Stomach (tissue), 9 donors: ENCODE measurements around the gene RC3H2. TPM values are rescaled to one million over a fixed set of nuclear protein-coding genes. Genes with fewer than 3 reads are reported as not detected.

Source experiments
- DNase-seq, 2 donors: peaks; one replicate each; pipeline versions ENCODE4 v3.0.0 to v3.0.0-alpha.2; 2013 to 2019
- H3K27ac ChIP-seq, 5 donors: fragments of 200-600 bp in 4 of 5; sonication (generic) in 4 of 5; one replicate each; pipeline ENCODE4 v1.5.1; 2013 to 2019; ENCODE audit warnings: mild to moderate bottlenecking in 1 of 5, moderate library complexity in 1 of 5
- H3K27me3 ChIP-seq, 3 donors: fragments of 200-600 bp; sonication (generic); one replicate each; pipeline ENCODE4 v1.5.1; 2017 to 2019; ENCODE audit warnings: mixed run types in 1 of 3
- H3K36me3 ChIP-seq, 4 donors: fragments of 200-600 bp; sonication (generic); 1 replicate in 3 of 4; 2 replicates in 1 of 4; pipeline ENCODE4 v1.5.1; 2016 to 2019
- H3K4me1 ChIP-seq, 4 donors: fragments of 200-600 bp; sonication (generic); one replicate each; pipeline ENCODE4 v1.5.1; 2016 to 2019
- H3K4me3 ChIP-seq, 4 donors: fragments of 200-600 bp; sonication (generic) in 3 of 4; one replicate each; pipeline ENCODE4 v1.5.1; 2016 to 2019; ENCODE audit warnings: mild to moderate bottlenecking in 1 of 4
- H3K9me3 ChIP-seq, 4 donors: fragments of 200-600 bp; sonication (generic); one replicate each; pipeline ENCODE4 v1.5.1; 2016 to 2019
- EP300 ChIP-seq: sonication (generic); formaldehyde crosslinking; IDR thresholded peaks from one replicate; pipeline ENCODE4 v1.6.1; 2017; ENCODE audit warnings: antibody characterized with exemption
- POLR2A ChIP-seq, 4 donors: fragments of 450-650 bp; IDR thresholded peaks; one replicate each; pipeline ENCODE4 v1.6.1; 2016; ENCODE audit warnings: antibody characterized with exemption in 4 of 4, control low read depth in 2 of 4, mild to moderate bottlenecking in 1 of 4, moderate library complexity in 1 of 4
- POLR2AphosphoS5 ChIP-seq, 3 donors: sonication (generic); formaldehyde crosslinking; IDR thresholded peaks; one replicate each; pipeline ENCODE4 v1.6.1; 2016; ENCODE audit warnings: antibody characterized with exemption in 3 of 3
- WGBS, 5 donors: extraction: QIAGEN DNeasy Blood & Tissue Kit in 3 of 5; methylation state at CpG; one replicate each; pipeline versions ENCODE4 v1.1.5 to v1.1.7; 2013 to 2018; 5-methylcytosine and 5-hydroxymethylcytosine counted together
- intact Hi-C: fragments of 100-400 bp; cut with DNase I; formaldehyde crosslinking; loops from one replicate; pipeline ENCODE4 v1.15.1; 2023; ENCODE audit warnings: low total_unique reads
- polyA plus RNA-seq, 3 donors: library from polyadenylated mRNA; stranded (reverse); fragments of 200-250 nt; gene quantifications; one replicate each; pipeline ENCODE4 v1.2.3, GENCODE V29; 2013
- total RNA-seq, 5 donors: library from RNA; depleted of rRNA; stranded (reverse); fragments of >200 nt; gene quantifications; one replicate each; pipeline versions ENCODE4 v1.1.0 to v1.2.3, GENCODE V29; 2014 to 2016
- TF ChIP-seq, protein P1 (sequence below), 7 experiments: fragments of 450-650 bp in 4 of 7; fragments of 200-600 bp in 3 of 7; sonication (generic) in 3 of 7; IDR thresholded peaks; one replicate each; pipeline ENCODE4 v1.5.1; 2016 to 2019; ENCODE audit warnings: antibody characterized with exemption in 7 of 7, control low read depth in 2 of 7, mild to moderate bottlenecking in 1 of 7
- donor health status: healthy with polysubstance abuse.
- donor health status: Bipolar disorder and iron deficiency.
- donor health status: healthy.

RC3H2 gene
- total and polyA plus RNA-seq, 8 donors = 5.8 to 66.3 (median 22.3) TPM

DNA sequence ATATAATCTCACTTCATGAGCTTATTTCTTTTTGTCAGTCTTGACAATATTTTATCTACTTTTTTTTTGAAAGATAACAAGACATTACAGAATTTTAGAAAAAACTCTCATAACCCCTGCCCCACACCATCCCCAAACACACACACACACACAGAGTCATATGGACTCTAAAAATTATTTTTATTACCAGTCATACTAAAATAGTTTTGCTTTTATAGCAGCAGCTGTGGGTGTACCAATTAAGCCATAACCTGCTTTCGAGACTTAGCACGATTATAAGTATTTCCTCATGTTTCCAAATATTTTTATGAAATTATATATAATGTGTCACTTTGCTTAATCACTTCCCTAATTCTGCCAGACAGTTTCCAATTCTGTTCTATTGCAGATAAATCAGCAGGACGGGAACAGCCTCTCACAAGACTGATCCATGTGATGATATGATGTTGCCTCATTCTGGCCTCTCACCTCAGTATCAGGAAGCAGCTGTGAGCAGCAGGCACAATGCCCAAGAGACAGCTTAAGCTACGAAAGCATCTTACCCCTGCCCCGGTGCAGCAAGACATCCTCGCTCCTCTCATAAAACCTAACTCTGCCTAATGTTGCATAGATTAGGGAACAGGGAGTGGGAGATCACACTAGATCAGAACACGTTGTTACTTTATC, 83.7 kb downstream of the RC3H2 start:
- no peak for TF ChIP-seq EP300
- TF ChIP-seq POLR2AphosphoS5 (IDR thresholded peaks at IDR 0.05) = peak in 1 of 3 donors; percentile 36
- H3K9me3 ChIP-seq = no peaks in the 10 kb centered on the region
- H3K4me3 ChIP-seq = no peak overlapping the region
- intact Hi-C loops = no loop called here
- WGBS, 5 donors = 43 to 64% (median 54%) methylated on average over 7 of the region's 7 CpGs
- H3K4me1 ChIP-seq = peaks cover under 1 to 54% (median 29%) of the 10 kb centered on the region in 4 donors
- DNase-seq = peak in 1 of 2 donors; percentile 20
- peak overlapping the region in 3 of 5 donors; percentile 36 to 59 (median 42) for H3K27ac ChIP-seq
- no peaks in the 10 kb centered on the region for H3K27me3 ChIP-seq
- peaks cover 4 to 77% (median 69%) of the 10 kb centered on the region in 4 donors for H3K36me3 ChIP-seq

DNA sequence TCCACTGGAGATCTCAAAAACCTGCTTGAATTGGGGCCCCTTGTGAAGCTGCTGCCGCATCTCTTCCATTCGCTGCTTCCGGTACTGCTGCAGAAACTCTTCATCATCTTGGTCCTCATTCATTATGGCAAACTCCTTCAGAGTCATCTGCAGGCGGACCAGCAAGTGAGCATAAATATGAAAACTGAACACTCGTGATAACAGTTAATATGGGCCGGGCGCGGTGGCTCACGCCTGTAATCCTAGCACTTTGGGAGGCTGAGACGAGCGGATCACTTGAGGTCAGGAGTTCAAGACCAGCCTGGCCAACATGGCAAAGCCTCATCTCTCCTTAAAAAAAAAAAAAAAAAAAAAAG, 84.7 kb downstream of the RC3H2 start:
- H3K4me1 ChIP-seq = peaks cover 0 to 50% (median 22%) of the 10 kb centered on the region in 4 donors
- TF ChIP-seq, protein P1, sequence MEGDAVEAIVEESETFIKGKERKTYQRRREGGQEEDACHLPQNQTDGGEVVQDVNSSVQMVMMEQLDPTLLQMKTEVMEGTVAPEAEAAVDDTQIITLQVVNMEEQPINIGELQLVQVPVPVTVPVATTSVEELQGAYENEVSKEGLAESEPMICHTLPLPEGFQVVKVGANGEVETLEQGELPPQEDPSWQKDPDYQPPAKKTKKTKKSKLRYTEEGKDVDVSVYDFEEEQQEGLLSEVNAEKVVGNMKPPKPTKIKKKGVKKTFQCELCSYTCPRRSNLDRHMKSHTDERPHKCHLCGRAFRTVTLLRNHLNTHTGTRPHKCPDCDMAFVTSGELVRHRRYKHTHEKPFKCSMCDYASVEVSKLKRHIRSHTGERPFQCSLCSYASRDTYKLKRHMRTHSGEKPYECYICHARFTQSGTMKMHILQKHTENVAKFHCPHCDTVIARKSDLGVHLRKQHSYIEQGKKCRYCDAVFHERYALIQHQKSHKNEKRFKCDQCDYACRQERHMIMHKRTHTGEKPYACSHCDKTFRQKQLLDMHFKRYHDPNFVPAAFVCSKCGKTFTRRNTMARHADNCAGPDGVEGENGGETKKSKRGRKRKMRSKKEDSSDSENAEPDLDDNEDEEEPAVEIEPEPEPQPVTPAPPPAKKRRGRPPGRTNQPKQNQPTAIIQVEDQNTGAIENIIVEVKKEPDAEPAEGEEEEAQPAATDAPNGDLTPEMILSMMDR (IDR thresholded peaks at IDR 0.05) = no peak
- TF ChIP-seq POLR2AphosphoS5 (IDR thresholded peaks at IDR 0.05) (no peak), POLR2A (IDR thresholded peaks at IDR 0.05) (no peak), EP300 (no peak)
- 92 to 94% (median 93%) methylated on average over 11 of the region's 11 CpGs for WGBS, 5 donors
- H3K4me3 ChIP-seq = no peak overlapping the region
- DNase-seq = no peak
- intact Hi-C loops = no loop called here
- peak overlapping the region in 2 of 5 donors; percentile 21 to 51 for H3K27ac ChIP-seq
- H3K9me3 ChIP-seq = no peaks in the 10 kb centered on the region
- peaks cover 4 to 76% (median 66%) of the 10 kb centered on the region in 4 donors for H3K36me3 ChIP-seq
- H3K27me3 ChIP-seq = no peaks in the 10 kb centered on the region

DNA sequence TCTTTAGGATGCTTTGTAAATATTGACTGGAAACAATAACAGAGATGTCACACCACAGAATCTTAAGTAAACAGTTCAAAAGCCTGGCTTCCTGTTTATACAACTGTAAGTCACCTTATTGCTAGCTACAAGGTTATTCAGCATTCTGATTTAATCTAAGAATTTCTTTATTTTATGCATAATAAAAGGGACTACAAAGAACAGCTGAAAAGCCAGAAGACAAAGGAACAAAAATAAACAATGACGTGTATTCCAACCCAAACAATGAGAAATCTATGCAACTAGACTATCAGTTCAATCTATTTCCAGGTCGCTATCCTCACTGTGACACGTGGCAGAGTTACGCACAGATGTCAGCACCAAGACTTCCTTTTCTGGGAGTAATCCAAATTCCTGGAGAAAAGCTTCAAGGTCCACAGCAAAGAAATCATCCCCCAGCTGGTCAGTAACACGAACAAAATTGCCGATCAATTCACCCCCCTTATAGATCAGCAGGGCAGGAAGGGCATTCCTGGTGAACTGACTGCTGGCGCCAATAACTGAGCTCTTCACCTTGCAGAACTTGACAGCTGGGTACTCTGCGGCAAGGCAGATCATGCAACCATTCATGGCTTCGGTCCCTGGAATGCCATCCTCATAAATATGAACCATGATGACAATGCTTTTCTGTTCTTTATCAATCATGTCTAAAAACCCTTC, 85.2 kb downstream of the RC3H2 start:
- Histone ChIP-seq H3K27ac (peak overlapping the region; percentile 5 to 51 (median 21)), H3K4me3 (no peak overlapping the region), H3K36me3 (peaks cover 4 to 75% (median 67%) of the 10 kb centered on the region in 4 donors), H3K4me1 (peaks cover 0 to 51% (median 20%) of the 10 kb centered on the region in 4 donors), H3K9me3 (no peaks in the 10 kb centered on the region), H3K27me3 (no peaks in the 10 kb centered on the region)
- peak in 1 of 2 donors; percentile 27 for DNase-seq
- intact Hi-C loops = no loop called here
- 51 to 64% (median 56%) methylated on average over 9 of the region's 9 CpGs for WGBS, 5 donors
- TF ChIP-seq, protein P1 (IDR thresholded peaks at IDR 0.05) = no peak
- TF ChIP-seq POLR2AphosphoS5 (IDR thresholded peaks at IDR 0.05) (peak in 1 of 3 donors; percentile 11), EP300 (no peak)

DNA sequence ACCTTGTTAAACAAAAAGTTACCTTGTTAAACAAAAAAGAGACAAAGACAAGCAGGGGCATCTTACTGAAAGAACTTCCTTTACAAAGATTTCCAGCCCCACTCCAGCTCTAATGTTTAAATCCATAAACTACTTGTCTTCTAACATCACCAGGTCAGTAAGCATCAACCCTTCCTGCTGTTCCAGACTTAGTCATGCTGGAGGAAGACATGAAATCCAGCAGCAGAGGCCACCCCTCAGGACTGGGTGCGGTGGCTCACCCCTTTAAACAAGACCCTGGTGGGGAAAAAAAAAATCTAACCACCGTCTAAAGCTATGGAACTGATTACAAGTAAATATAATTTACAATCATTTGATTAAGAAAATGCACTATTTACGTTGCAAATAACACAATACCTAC, 85.8 kb downstream of the RC3H2 start:
- intact Hi-C loops = no loop called here
- peak overlapping the region in 4 of 5 donors; percentile 5 to 51 (median 32) for H3K27ac ChIP-seq
- no peak overlapping the region for H3K4me3 ChIP-seq
- 46 to 54% (median 49%) methylated on average over 3 of the region's 3 CpGs for WGBS, 5 donors
- peaks cover 4 to 77% (median 69%) of the 10 kb centered on the region in 4 donors for H3K36me3 ChIP-seq
- no peaks in the 10 kb centered on the region for H3K9me3 ChIP-seq
- H3K4me1 ChIP-seq = peaks cover 0 to 53% (median 17%) of the 10 kb centered on the region in 4 donors
- no peak for DNase-seq
- H3K27me3 ChIP-seq = no peaks in the 10 kb centered on the region
- TF ChIP-seq, protein P1 (IDR thresholded peaks at IDR 0.05) = no peak
- no peak for TF ChIP-seq POLR2AphosphoS5 (IDR thresholded peaks at IDR 0.05)
- TF ChIP-seq POLR2A (IDR thresholded peaks at IDR 0.05) = no peak
- TF ChIP-seq EP300 = no peak
